GM21360 (cell line): ENCODE results near the gene SNRPA1.

ENCODE experiments used
- ATAC-seq: cut with Tn5 transposase; IDR thresholded peaks from one replicate; pipeline ENCODE4 v1.9.1; 2021; ENCODE audit warnings: mild to moderate bottlenecking, moderate library complexity; ENCODE audit not compliant: unreplicated experiment

Gene SNRPA1

GRCh38 chr15:101320501-101321052 lies 25.5 kb upstream of the SNRPA1 start:
- no peak for ATAC-seq

GRCh38 chr15:101318839-101319238 lies 23.8 kb upstream of the SNRPA1 start:
- no peak for ATAC-seq

GRCh38 chr15:101318147-101318819 lies 23.2 kb upstream of the SNRPA1 start:
- no peak for ATAC-seq

GRCh38 chr15:101317336-101317872 lies 22.4 kb upstream of the SNRPA1 start:
- ATAC-seq: no peak

GRCh38 chr15:101316529-101316928 lies 21.5 kb upstream of the SNRPA1 start:
- no peak for ATAC-seq

- no peak for ATAC-seq
Observed at GRCh38 chr15:101315736-101316135, 20.7 kb upstream of the SNRPA1 start.

- ATAC-seq: no peak
Observed at GRCh38 chr15:101314336-101315125, 19.5 kb upstream of the SNRPA1 start.

- no peak for ATAC-seq
Observed at GRCh38 chr15:101313041-101313761, 18.2 kb upstream of the SNRPA1 start.

GRCh38 chr15:101310508-101310907 lies 15.5 kb upstream of the SNRPA1 start:
- no peak for ATAC-seq

- ATAC-seq: no peak
Observed at GRCh38 chr15:101310161-101310480, 15.1 kb upstream of the SNRPA1 start.

- ATAC-seq: no peak
Observed at GRCh38 chr15:101309436-101310160, 14.6 kb upstream of the SNRPA1 start.

- ATAC-seq: no peak
Observed at GRCh38 chr15:101308604-101309435, 13.8 kb upstream of the SNRPA1 start.

- no peak for ATAC-seq
Observed at GRCh38 chr15:101307897-101308603, 13.0 kb upstream of the SNRPA1 start.

GRCh38 chr15:101307048-101307896 lies 12.2 kb upstream of the SNRPA1 start:
- ATAC-seq: no peak

GRCh38 chr15:101306341-101307047 lies 11.4 kb upstream of the SNRPA1 start:
- no peak for ATAC-seq

GRCh38 chr15:101305820-101306255 lies 10.8 kb upstream of the SNRPA1 start:
- no peak for ATAC-seq

- ATAC-seq: no peak
Observed at GRCh38 chr15:101303408-101303807, 8.4 kb upstream of the SNRPA1 start.
